HG02623 (cell line): ENCODE data around the gene TXNRD2.
"Not testable (repeated sequence)": the region's sequence is repeated elsewhere in the genome, so short reads cannot be mapped to it uniquely, and the experiment has no call there.

Experiments
- ATAC-seq: cut with Tn5 transposase; IDR thresholded peaks from one replicate; pipeline ENCODE4 v1.9.1; 2021; ENCODE audit warnings: moderate library complexity; ENCODE audit not compliant: unreplicated experiment

The TXNRD2 gene

DNA sequence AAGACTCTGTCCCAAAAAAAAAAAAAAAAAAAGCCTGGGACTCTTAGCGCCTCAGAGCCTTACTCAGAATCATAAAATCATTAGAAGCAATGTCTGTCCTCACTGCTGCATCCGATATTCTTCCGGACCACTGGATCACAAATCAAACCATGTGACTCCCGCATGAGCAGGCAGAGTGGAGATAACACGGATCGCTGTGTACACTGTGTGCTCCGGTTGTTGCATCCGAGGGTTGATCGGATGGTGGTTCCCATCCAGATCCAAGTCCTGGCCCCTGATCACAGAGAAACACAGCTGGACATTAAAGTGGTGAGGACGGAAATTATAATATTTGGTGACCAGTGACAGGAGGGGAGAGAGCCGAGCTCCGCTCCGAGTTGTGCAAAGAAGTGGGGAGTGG is 9.7 kb upstream of the TXNRD2 start:
- ATAC-seq = no peak

DNA sequence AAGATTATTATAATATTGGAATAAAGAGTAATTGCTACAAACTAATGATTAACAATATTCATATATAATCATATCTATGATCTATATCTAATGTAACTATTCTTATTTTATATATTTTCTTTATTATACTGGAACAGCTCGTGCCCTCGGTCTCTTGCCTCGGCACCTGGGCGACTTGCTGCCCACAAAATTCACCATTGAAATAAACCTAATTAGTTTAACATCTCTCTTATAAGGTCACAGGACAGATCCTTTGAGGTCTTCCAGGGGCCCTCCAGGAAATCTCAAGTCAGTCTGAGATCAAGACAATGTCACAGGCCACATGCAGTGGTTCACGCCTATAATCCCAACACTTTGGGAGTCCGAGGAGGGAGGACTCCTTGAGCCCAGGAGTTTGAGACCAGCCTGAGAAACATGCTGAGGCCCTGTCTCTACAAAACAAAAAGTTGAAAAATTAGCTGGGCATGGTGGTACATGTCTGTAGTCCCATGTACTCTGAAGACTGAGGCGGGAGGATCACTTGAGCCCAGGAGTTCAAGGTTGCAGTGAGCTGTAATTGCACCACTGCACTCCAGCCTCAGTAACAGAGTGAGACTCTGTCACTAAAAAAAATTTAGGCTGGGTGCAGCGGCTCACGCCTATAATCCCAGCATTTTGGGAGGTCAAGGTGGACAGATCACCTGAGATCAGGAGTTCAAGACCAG is 6.6 kb upstream of the TXNRD2 start:
- ATAC-seq = no peak

DNA sequence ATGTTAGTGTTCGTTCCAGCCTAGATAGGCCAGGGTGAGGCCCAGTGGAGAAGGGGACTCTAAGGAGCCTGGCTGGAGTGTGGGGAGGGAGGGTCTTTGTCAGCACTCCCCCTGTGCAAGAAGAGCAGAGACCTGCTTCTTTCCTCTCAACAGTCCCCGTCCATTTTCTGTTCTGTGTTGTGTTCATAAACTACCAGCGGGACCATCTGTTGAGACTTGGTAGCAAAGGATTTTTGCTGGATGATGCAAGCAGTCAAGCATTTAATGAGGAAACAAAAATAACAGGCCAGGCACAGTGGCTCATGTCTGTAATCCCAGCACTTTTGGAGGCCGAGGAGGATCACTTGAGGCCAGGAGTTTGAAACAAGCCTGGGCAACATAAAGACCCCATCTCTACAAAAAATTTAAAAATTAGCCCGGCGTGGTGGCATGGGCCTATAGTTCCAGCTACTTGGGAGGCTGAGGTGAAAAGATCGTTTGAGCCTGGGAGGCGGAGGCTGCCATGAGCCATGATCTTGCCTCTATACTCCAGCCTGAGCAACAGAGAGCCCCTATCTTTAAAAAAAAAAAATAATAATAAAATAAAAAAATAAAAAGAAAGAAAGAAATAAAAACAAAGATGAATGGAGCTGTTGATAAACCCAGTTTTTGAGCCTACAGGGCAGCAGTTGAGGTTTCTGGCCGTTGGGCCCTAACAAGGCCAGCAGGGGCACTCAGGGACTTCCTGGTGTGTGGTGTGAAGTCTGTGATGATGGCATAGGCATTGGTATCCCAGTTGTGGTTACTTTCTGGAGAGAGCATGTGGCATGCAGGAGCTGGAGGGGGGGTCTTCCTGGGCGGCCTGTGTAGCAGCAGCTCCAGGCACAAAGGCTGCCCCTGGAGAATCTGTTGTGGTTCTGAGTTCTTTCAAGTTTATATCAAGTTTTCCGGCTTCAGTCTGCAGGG is 1.7 kb upstream of the TXNRD2 start:
- no peak for ATAC-seq

DNA sequence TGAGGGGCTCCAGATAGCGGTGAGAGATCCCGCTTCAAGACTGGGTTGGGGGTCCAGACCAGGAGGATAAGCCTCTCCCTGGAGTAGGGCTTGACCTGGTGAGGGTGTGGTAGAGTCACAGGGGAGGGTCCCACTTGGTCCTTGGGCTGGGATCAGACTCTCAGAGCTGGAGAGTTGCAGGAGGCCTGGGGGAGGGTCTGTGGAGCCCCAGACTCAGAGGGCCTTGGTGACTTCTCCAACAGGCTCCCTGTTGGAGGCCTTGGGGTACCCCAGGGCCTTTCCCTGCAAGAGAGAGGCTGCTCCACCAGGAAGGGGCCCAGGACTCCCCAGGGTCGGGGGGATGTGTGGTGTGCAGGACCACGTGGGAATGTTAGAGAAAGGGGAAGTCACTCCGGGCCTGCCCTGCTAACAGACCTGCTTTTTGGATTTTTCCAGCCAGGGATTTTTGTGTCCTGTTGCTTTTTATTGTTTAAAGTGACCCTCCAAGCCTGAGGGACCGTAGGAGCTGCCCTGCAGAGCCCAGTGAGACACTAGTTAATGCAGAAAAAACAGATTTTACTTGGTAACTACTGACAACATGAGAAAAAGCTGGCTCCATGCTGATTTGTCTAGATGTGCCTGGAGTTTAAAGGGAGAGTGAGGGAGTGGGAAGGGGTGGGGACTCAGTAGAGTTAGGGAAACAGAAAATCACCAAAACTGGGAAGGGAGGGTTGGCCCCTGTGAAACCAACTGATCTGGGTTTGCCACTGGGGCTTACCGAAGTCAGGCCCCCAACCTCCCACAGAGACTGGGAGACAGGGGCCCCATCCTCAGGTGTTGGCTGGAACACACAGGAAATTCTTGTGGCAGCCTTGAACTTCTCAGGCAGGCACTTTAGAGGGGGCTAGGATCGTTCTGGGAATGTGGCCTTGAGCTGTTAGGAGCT is 801 bp upstream of the TXNRD2 start:
- ATAC-seq = no peak

DNA sequence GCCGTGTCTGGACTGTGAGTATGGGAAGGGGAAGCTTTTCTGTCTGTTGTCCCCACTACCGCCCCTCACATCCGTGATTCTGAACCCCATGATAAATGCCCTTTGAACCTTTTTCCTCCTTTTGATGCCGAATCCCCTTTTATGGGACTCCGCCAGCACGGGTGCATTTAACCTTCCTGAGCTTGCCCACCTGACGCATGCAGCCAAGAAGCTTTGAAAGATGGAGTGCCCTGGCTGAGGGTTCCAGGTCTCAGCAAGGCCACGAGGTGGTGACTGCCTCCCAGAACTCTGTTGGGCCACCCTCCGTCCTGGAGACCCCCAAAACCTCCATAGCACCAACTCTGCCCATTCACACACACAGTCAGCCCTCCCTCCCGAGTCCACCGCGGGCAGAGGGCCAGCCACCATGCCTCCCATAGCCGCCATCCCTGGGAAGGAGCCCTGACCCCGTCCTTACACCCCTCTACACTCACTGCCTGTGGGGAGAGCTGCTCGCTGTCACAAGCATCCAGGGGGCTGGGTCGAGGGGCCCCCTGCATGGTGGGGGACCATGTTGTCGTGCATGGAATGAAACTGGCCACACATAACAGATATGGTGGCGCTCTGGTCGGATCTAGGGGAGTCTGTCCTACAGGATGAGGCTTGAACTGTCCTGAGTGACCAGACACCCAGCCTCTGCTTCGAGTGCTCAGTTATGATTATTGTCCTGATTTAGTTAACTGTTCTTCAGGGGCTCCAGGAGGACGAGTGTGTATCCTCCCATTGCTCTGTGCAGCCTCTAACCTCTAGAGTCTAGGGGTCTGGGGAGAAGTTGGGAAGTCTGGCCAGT is 868 bp downstream of the TXNRD2 start:
- ATAC-seq = no peak

DNA sequence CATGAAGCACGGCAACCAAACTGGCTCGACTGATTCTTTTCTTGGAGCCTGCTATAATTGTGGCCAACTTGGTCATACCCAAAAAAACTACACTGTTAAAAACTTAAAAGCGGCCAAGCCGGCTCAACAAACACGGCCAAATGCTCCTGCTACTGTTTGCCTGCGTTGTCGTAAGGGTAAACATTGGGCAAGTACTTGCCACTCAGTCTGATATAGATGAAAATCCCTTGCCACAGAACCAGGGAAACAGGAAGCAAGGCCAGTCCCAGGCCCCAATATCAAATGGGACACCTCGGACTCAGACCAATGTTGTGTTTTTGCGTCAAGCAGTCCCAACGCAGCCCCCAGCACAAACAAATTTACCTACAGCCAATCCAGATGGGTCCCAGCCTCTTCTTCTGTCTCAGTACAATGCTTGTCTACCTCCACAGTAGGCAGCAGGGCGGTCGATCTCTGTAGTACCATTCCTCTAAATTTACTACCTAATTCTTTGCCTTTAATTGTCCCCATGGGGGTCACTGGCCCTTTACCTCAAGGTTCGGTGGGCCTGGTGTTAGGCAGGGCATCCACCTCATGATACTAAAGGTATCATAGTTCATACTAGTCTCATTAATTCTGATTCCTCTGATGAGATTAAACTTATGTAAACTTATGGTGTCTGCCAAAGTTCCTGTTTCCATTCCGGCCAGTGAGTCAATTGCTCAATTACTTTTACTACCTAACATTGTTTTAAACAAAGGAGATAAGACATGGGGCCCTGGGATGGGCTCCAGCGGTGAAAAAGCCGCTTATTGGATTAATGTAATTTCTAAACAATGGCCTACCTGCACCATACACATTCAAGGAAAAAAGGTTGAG is 3.8 kb downstream of the TXNRD2 start:
- ATAC-seq = no peak

DNA sequence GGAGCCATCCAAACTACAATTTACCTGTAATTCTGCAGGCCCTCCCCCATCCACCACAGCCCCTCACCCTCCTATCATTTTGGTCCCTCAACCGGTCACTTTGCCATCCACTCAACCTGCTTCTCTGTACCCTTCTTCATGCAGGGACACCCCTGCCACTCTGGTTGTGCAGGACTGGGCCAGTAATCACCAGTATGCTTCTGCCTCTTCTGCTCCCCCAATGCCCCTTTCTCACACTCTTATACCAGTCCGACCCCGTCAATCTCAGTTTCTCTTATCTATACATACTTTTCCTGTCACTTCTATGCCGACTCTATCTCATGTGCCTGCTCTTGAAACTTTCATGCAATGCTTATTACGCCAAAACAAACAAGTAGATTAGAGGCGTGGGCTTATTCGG is 5.1 kb downstream of the TXNRD2 start:
- no peak for ATAC-seq

DNA sequence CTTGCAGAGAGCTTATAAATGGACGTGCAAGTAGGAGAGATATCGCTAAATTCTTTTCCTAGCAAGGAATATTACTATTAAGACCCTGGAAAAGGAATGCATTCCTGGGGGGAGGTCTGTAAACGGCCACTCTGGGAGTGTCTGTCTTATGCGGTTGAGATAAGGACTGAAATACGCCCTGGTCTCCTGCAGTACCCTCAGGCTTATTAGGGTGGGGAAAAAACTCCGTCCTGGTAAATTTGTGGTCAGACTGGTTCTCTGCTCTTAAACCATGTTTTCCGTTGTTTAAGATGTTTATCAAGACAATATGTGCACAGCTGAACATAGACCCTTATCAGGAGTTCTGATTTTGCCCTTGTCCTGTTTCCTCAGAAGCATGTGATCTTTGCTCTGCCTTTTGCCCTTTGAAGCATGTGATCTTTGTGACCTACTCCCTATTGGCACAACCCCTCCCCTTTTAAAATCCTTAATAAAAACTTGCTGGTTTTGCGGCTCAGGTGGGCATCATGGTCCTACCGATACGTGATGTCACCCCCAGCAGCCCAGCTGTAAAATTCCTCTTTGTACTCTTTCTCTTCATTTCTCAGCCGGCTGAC is 6.4 kb downstream of the TXNRD2 start:
- not testable (repeated sequence) for ATAC-seq

DNA sequence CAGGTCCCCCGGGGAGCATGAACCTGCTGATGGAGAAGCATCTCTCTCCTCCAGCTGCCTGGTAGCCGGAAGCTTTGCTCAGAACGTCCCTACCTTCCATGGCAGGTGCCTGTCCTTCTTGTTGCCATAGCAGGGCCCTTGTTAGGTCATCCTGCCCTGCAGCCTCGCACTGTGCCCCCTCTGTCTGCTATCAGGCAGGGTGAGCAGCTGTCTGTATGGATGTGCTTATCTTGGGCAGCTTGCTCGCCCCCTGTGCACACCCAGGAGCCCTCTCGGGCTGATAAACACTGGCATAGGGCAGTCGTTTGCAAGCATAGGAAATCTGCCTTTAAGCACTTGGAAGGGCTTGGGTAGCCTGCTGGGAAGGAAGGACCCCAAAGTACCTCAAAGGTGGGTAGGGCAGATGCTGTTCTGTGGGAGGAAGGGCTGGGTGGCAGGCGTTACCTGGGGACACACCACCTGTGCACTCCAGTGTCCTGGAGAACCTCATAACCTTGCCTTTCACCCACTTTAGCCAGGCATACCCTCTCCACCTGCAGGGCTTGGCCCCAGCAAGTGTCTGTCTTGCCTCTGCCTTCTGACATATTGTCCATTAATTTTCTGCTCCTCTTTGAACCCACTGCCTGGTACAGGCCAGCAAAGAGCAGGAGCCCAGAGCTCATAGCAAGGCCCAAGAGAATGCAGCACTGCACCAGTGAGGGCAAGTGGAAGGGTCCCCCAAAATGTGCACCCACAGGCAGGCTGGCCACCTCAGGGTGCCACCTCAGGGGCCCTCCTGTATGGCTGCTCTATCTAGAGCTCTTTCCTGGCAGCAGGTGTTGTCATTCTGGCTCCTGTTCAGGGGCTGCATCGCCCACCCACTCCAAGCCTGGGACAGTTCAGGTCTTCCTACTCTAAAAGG is 8.0 kb downstream of the TXNRD2 start:
- no peak for ATAC-seq

DNA sequence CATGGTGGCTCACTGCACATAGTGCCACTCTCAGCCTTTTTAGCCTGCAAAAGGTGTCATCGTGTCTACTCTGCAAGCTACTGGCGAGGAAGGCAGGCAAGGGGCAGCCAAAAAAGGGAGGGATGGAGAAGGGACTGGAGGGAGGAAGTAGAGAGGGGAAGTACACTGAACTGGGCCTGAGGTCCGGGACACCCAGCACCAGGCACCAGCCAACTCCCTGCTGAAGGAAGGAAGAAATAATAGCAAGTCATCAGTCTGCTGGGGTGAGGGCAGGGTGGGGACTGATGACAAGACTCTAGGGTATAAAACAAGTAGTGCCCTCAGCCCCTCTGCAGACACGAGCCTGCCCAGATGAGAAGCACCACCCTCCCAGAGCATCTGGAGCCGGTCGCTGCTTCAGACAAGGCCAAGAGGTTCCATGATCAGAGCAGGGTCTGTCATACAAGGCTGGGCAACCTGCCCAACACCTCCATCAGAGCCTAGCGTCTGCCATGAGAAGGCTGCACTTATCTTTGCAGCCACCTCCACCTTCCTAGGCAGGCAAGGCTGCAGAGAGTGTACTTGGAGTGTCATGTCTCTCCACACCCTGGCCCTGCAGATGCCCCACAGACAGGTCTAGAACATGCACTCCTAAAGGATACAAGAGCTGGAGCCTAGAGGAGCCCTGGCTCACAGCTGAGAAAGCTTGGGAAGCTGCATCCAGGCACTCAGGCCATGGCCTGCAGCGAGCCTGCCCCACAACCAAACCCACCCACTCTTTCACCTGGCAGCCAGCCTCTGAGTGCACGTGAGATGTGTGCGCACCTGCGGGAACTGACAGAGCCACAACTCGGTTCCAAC is 9.0 kb downstream of the TXNRD2 start:
- ATAC-seq = no peak

DNA sequence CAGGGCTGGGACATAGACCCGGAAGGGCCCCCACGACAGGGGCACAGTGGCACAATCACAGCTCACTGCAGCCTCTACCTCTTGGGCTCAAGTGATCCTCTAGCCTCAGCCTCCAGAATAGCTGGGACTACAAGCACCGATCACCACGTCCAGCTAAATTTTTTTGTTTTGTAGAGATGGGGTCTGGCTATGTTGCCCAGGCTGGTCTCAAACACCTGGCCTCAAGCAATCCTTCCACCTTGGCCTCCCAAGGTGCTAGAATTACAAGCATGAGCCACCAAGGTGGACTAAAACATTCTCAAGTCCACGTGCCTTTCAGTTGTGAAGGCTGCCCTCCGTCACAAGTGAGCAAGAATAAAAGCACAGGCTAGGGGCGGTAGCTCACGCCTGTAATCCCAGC is 10.1 kb downstream of the TXNRD2 start:
- no peak for ATAC-seq

DNA sequence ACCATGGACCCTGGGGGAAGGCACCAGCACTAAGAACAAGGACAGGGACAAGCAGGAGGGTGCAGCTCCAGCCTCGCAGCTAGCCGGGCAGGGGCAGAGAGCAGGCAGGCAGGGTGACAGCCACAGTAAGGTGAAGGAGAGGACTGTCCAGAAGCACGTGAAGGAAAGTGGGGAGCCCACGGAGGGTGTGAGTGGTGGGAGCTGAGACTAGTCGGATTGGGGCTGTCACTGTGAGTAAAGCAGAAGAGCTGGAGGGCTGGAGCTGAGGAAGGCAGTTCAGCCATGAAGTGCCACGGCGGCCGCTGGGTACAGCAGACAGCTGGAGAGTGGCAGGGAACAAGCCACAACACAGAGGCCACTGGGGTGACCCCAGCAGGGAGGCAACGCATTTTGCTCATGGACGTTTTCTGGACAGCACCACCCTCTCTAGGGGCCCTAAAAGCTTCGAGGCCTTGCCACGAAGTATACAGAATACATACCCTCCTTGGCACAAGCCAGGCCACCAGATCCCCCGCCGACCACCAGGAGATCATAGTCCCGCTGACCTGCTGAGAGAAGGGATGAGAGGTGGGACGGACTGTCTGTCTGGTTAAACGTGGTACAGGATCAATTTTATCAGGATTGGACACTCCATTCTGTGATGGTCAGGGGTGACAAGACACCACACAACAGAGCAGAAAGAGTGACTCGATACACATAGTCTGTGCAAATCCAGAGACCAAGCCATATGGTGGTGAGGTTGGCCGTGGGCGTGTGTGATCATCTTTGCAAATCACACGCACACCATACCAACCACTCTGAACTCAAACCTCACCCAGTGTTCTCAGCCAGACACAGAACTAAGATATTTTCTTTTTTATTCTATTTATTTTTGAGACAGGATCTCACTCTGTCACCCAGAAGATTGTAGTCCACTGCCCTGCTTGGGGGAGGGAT is 10.8 kb downstream of the TXNRD2 start:
- ATAC-seq = no peak

DNA sequence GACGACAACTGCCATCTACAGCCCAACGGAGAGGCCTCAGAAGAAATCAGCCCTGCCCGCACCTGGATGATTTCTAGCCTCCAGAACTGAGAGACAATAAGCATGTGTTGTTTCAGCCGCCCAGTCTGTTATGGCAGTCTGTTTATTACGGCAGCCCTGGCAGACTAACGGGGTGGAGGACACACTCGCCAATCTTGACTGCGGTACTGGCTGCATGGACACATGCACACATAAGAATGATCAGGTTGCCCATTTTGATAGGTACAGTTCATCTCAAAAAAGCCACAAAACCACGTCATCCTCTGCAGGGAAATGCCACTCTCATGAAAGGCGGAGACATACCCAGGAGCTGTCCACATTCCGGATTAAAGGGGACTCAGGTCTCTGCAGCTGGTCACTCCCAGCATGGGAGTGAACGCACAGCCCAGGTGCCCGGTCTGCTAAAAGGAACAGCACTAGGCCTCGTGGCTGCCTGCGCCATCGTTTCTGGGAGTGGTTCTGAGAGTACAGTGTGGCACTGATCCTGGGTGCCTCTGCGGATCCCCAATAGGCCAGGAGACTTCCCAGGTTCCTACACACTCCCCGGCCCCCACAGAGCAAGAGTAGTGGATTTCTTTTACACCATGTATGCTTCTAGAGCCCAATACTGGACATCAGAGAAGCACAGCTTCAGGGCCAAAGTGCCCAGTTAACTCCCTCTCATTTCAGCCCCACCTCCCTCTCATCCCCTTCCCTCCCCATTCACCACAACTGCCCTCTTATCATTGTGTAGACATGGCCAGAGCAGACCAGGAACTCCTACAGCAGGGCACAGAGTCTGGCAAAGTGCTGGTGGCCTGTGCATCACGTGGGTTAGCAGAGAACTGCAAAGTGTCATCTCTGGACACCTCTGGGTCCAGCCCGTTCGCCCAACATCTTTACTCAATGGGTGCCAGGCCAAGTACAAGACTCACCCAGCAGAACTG is 11.8 kb downstream of the TXNRD2 start:
- ATAC-seq = no peak

DNA sequence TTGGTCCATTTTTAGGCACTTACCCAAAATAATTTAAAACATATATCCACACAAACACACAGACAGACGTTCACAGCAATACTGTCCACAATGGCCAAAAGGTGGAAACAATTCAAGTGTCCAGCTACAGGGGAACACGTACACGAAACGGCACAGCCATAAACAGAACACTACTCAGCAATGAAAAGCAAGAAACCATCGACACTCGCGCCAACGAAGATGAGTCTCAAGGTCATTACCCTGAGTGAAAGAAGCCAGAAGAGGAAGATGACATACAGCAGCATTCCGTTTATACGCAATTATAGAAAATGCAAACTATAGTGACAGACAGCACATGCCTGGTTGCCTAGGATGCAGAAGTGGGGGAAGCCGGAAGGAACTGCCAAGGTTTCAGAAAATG is 13.4 kb downstream of the TXNRD2 start:
- ATAC-seq = no peak

DNA sequence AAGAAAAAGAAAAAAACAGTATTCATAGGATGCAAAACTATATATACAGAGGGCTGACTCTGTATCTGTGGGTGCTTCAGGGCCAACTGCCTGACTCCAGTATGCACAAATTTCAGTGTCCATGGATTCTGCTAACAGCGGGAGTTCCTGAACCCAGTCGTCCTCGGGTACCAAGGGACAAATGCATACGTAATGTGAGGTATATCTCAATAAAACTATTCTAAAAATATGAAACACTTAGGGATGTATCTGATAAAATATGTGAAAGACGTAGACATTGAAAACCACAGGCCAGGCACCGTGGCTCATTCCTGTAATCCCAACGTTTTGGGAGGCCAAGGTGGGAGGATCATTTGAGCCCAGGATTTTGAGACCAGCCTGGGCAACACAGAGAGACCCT is 13.9 kb downstream of the TXNRD2 start:
- no peak for ATAC-seq
